SK-N-SH (cell line): Measurements from ENCODE around the gene ZAR1. TPM values are rescaled to one million over a fixed set of nuclear protein-coding genes. Genes with fewer than 3 reads are reported as not detected.
A peak's percentile ranks its signal among the peaks of the same experiment; 100 is the strongest.

ENCODE experiments used
- CTCF ChIA-PET: fragments of 300-600, 350-600 bp; formaldehyde crosslinking; extraction: SDS; loops from one replicate; lab custom pipeline; 2021; lab: Yijun Ruan, JAX
- POLR2A ChIA-PET: fragments of 350-600 bp; sonication (Branson Sonifier 250); formaldehyde crosslinking; extraction: SDS; loops from one replicate; lab custom pipeline; 2020; ENCODE audit warnings: antibody characterized with exemption, inconsistent platforms; lab: Yijun Ruan, JAX
- DNase-seq: peaks from one replicate; pipeline ENCODE4 v3.0.0; 2012
- H2AFZ ChIP-seq: fragments of 200-600 bp; sonication (generic); 2 replicates; pipeline ENCODE4 v1.8.1; 2016; ENCODE audit warnings: antibody characterized with exemption, mild to moderate bottlenecking, low read depth
- H3F3A ChIP-seq: fragments of 200-600 bp; sonication (generic); replicated peaks from 2 replicates; pipeline ENCODE3; 2016; ENCODE audit warnings: antibody characterized with exemption, mild to moderate bottlenecking; ENCODE audit not compliant: insufficient read depth
- H3K27ac ChIP-seq, 2 experiments: fragments of 200-500 bp in 1 of 2; fragments of 200-600 bp in 1 of 2; sonication (Bioruptor generic) in 1 of 2; sonication (generic), shearing (Covaris generic) in 1 of 2; 2 replicates each; pipeline versions ENCODE4 v1.5.1 to v1.6.1; 2014 to 2016; ENCODE audit warnings: low read depth in 2 of 2, inconsistent platforms in 1 of 2, low read length in 1 of 2, mild to moderate bottlenecking in 1 of 2, mixed read lengths in 1 of 2
- H3K27me3 ChIP-seq: fragments of 200-600 bp; sonication (generic), shearing (Covaris generic); 2 replicates; pipeline ENCODE4 v1.6.1; 2016; ENCODE audit warnings: mixed run types; ENCODE audit not compliant: insufficient read depth
- H3K36me3 ChIP-seq, 2 experiments: fragments of 200-500 bp in 1 of 2; fragments of 200-600 bp in 1 of 2; sonication (Bioruptor generic) in 1 of 2; sonication (generic) in 1 of 2; replicated peaks in 1 of 2; 2 replicates each; pipeline versions ENCODE3 to v1.5.1; 2014 to 2016; ENCODE audit warnings: low read length in 1 of 2, mild to moderate bottlenecking in 1 of 2; ENCODE audit not compliant: insufficient read depth in 2 of 2, control insufficient read depth in 1 of 2
- H3K4me1 ChIP-seq, 2 experiments: fragments of 200-500 bp in 1 of 2; fragments of 200-600 bp in 1 of 2; sonication (Bioruptor generic) in 1 of 2; sonication (generic), shearing (Covaris generic) in 1 of 2; 2 replicates each; pipeline versions ENCODE4 v1.5.1 to v1.6.1; 2014 to 2016; ENCODE audit warnings: low read depth in 1 of 2, low read length in 1 of 2, mixed run types in 1 of 2; ENCODE audit not compliant: insufficient read depth in 2 of 2, control insufficient read depth in 1 of 2
- H3K4me2 ChIP-seq: fragments of 200-600 bp; sonication (generic), shearing (Covaris generic); 2 replicates; pipeline ENCODE4 v1.6.1; 2017; ENCODE audit warnings: mixed run types
- H3K4me3 ChIP-seq, 2 experiments: fragments of 200-500 bp in 1 of 2; fragments of 200-600 bp in 1 of 2; sonication (Bioruptor generic) in 1 of 2; sonication (generic), shearing (Covaris generic) in 1 of 2; 2 replicates each; pipeline versions ENCODE4 v1.5.1 to v1.8.1; 2014 to 2016; ENCODE audit warnings: low read depth in 2 of 2, inconsistent platforms in 1 of 2, low read length in 1 of 2, mild to moderate bottlenecking in 1 of 2, mixed read lengths in 1 of 2, moderate library complexity in 1 of 2
- H3K79me2 ChIP-seq: fragments of 200-600 bp; sonication (generic); 2 replicates; pipeline ENCODE4 v1.8.1; 2017; ENCODE audit warnings: mild to moderate bottlenecking; ENCODE audit not compliant: insufficient read depth
- H3K9ac ChIP-seq: fragments of 200-600 bp; sonication (generic); 2 replicates; pipeline ENCODE4 v1.6.1; 2017; ENCODE audit warnings: mixed run types
- H3K9me2 ChIP-seq: fragments of 200-600 bp; sonication (generic); 2 replicates; pipeline ENCODE4 v1.6.1; 2017; ENCODE audit warnings: mixed run types
- H3K9me3 ChIP-seq: fragments of 200-600 bp; sonication (generic); 2 replicates; pipeline ENCODE4 v1.6.1; 2017; ENCODE audit warnings: mixed run types, mild to moderate bottlenecking, moderate library complexity
- H4K20me1 ChIP-seq: fragments of 200-600 bp; sonication (generic); 2 replicates; pipeline ENCODE4 v1.6.1; 2017; ENCODE audit warnings: mild to moderate bottlenecking, mixed run types; ENCODE audit not compliant: insufficient read depth
- EP300 ChIP-seq, 2 experiments: IDR thresholded peaks; 2 replicates each; pipeline versions ENCODE4 v1.4.0 to v1.6.1; 2012; ENCODE audit warnings: borderline replicate concordance in 1 of 2, low read depth in 1 of 2, low read length in 1 of 2
- EZH2phosphoT487 ChIP-seq: fragments of 200-600 bp; sonication (generic); IDR thresholded peaks from 2 replicates; pipeline ENCODE4 v1.6.1; 2017; ENCODE audit warnings: low read depth, mixed run types, mild to moderate bottlenecking, antibody characterized with exemption, moderate library complexity, borderline replicate concordance
- FOSL2 ChIP-seq: IDR thresholded peaks from 2 replicates; pipeline ENCODE4 v1.4.0; 2012; ENCODE audit warnings: low read depth, mild to moderate bottlenecking, moderate library complexity, borderline replicate concordance
- FOXJ3 ChIP-seq: sonication (generic); formaldehyde crosslinking; IDR thresholded peaks from 2 replicates; pipeline ENCODE4 v1.5.1; 2020; ENCODE audit warnings: mild to moderate bottlenecking, missing genetic modification reagents
- FOXM1 ChIP-seq: IDR thresholded peaks from 2 replicates; pipeline ENCODE4 v1.4.0; 2012; ENCODE audit warnings: low read depth, mild to moderate bottlenecking
- GABPA ChIP-seq: IDR thresholded peaks from 2 replicates; pipeline ENCODE4 v1.4.0; 2012; ENCODE audit warnings: low read depth, mild to moderate bottlenecking
- GATA2 ChIP-seq: sonication (generic); formaldehyde crosslinking; IDR thresholded peaks from 2 replicates; pipeline ENCODE4 v1.5.0; 2020; ENCODE audit warnings: mild to moderate bottlenecking, missing genetic modification reagents
- MXI1 ChIP-seq: IDR thresholded peaks from 2 replicates; pipeline ENCODE4 v1.6.1; 2012; ENCODE audit warnings: mild to moderate bottlenecking, low read depth, low read length, improper control_type of control experiment
- NFIC ChIP-seq: IDR thresholded peaks from 2 replicates; pipeline ENCODE4 v1.4.0; 2012; ENCODE audit warnings: borderline replicate concordance
- RFX5 ChIP-seq: IDR thresholded peaks from 2 replicates; pipeline ENCODE4 v1.6.1; 2012; ENCODE audit warnings: mild to moderate bottlenecking, improper control_type of control experiment, low read length
- SIN3A ChIP-seq: IDR thresholded peaks from 2 replicates; pipeline ENCODE4 v1.6.1; 2012; ENCODE audit warnings: low read depth, mild to moderate bottlenecking, low read length, moderate library complexity, borderline replicate concordance
- SMC3 ChIP-seq: IDR thresholded peaks from 2 replicates; pipeline ENCODE4 v1.6.1; 2012; ENCODE audit warnings: low read depth, low read length, improper control_type of control experiment
- TAF1 ChIP-seq: IDR thresholded peaks from 2 replicates; pipeline ENCODE4 v1.6.1; 2012; ENCODE audit warnings: low read depth, mild to moderate bottlenecking, low read length, moderate library complexity, borderline replicate concordance
- TCF12 ChIP-seq: IDR thresholded peaks from 2 replicates; pipeline ENCODE4 v1.4.0; 2012
- TEAD4 ChIP-seq: IDR thresholded peaks from 2 replicates; pipeline ENCODE4 v1.4.0; 2012; ENCODE audit warnings: mild to moderate bottlenecking, borderline replicate concordance; ENCODE audit not compliant: insufficient read depth
- YY1 ChIP-seq: IDR thresholded peaks from 2 replicates; pipeline ENCODE4 v1.4.0; 2012; ENCODE audit warnings: low read depth, mild to moderate bottlenecking
- WGBS: methylation state at CpG from one replicate; pipeline ENCODE4 v1.1.6; 2017; ENCODE audit warnings: low lambda C conversion rate; 5-methylcytosine and 5-hydroxymethylcytosine counted together
- polyA plus RNA-seq, 3 experiments: library from polyadenylated mRNA; depleted of rRNA; stranded (reverse); fragments of >200 nt; gene quantifications; 2 replicates each; pipeline ENCODE4 v1.2.3, GENCODE V29; 2012
- TF ChIP-seq, protein P1 (sequence below): IDR thresholded peaks from 2 replicates; pipeline ENCODE4 v1.4.0; 2012; ENCODE audit warnings: low read depth, borderline replicate concordance
- TF ChIP-seq, protein P2 (sequence below): IDR thresholded peaks from 2 replicates; pipeline ENCODE4 v1.4.0; 2012; ENCODE audit warnings: low read depth, borderline replicate concordance
- TF ChIP-seq, protein P3 (sequence below): IDR thresholded peaks from 2 replicates; pipeline ENCODE4 v1.4.0; 2012; ENCODE audit warnings: low read depth
- TF ChIP-seq, protein P4 (sequence below): IDR thresholded peaks from 2 replicates; pipeline ENCODE4; 2012
- TF ChIP-seq, protein P5 (sequence below): fragments of 150-350 bp; IDR thresholded peaks from 2 replicates; pipeline ENCODE4 v1.6.1; 2017; ENCODE audit warnings: antibody characterized with exemption, low read length, low read depth, borderline replicate concordance
- TF ChIP-seq, protein P6 (sequence below): fragments of 150-350 bp; IDR thresholded peaks from 2 replicates; pipeline ENCODE4 v1.6.1; 2016; ENCODE audit warnings: mild to moderate bottlenecking, low read depth, low read length

ZAR1 gene
- polyA plus RNA-seq, 1 of the 3 experiments (the other 2 are of a cell fraction), result not detected

DNA sequence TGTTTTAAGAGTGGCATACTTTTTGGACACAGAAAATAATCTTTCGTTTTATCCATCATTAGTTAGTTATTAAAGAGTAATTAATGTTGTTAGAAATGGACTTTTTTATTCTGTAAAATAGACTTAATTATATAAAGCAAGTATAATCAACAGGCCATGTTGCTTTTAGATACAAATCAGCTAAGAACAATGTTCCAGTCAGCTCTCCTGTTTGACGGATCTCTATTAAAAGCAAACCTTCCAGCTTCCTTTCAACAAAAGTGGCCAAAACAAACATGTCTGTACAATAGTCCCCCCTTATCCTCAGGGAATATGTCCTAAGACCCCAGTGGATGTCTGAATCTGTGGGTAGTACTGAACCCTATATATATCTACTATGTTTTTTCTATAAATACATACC, 11.8 kb upstream of the ZAR1 start (continued):
- TF ChIP-seq, protein P1, sequence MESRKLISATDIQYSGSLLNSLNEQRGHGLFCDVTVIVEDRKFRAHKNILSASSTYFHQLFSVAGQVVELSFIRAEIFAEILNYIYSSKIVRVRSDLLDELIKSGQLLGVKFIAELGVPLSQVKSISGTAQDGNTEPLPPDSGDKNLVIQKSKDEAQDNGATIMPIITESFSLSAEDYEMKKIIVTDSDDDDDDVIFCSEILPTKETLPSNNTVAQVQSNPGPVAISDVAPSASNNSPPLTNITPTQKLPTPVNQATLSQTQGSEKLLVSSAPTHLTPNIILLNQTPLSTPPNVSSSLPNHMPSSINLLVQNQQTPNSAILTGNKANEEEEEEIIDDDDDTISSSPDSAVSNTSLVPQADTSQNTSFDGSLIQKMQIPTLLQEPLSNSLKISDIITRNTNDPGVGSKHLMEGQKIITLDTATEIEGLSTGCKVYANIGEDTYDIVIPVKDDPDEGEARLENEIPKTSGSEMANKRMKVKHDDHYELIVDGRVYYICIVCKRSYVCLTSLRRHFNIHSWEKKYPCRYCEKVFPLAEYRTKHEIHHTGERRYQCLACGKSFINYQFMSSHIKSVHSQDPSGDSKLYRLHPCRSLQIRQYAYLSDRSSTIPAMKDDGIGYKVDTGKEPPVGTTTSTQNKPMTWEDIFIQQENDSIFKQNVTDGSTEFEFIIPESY, result no peak
- TF ChIP-seq MXI1 (no peak), FOSL2 (no peak), SIN3A (no peak), GABPA (no peak), FOXJ3 (CRISPR knock-in tag) (no peak), GATA2 (CRISPR knock-in tag) (no peak), YY1 (no peak), EZH2phosphoT487 (no peak), TEAD4 (no peak)
- TF ChIP-seq, protein P2, sequence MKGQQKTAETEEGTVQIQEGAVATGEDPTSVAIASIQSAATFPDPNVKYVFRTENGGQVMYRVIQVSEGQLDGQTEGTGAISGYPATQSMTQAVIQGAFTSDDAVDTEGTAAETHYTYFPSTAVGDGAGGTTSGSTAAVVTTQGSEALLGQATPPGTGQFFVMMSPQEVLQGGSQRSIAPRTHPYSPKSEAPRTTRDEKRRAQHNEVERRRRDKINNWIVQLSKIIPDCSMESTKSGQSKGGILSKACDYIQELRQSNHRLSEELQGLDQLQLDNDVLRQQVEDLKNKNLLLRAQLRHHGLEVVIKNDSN, result no peak

DNA sequence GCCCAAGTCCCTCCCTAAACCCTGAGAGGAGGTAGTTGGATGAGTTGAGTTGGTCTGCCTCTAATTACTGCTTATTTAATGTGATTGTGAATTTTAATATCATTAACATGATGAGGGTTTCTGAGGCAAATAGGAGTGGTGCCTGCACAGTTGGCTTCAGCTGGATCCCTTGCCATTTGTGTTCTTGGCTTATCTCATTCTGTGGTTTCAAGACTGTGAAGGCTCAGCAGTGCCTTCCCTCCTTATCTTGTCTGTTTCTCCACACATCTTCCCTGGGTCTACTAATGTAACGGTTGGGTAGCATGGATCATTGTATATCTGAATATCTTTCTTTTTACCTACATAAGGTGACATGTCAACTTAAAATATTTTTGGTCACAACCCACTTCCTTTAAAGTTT, 8.5 kb upstream of the ZAR1 start:
- H3K36me3 ChIP-seq, result peaks cover 0 to 3% of the 10 kb centered on the region in 2 experiments
- peaks cover 0 to 39% of the 10 kb centered on the region in 2 experiments; a peak in 2 of 4 replicates for H3K4me1 ChIP-seq
- H3K27ac ChIP-seq, result 0 out of 4 replicates have a peak overlapping the region, but pooled peaks of 1 of the 2 experiments have one; percentile 19
- no peaks in the 10 kb centered on the region for H3K9me3 ChIP-seq
- no peak for DNase-seq
- TF ChIP-seq TEAD4 (no peak), TCF12 (no peak), YY1 (no peak), GATA2 (CRISPR knock-in tag) (no peak), NFIC (no peak), SMC3 (no peak), FOXJ3 (CRISPR knock-in tag) (no peak), FOXM1 (no peak), TAF1 (no peak), EP300 (IDR thresholded peaks at IDR 0.05; ENCODE audit: borderline replicate concordance in 1 of 2, low read depth in 1 of 2, low read length in 1 of 2) (no peak), RFX5 (no peak)
- TF ChIP-seq, protein P3, sequence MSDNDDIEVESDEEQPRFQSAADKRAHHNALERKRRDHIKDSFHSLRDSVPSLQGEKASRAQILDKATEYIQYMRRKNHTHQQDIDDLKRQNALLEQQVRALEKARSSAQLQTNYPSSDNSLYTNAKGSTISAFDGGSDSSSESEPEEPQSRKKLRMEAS, result no peak
- TF ChIP-seq, protein P4, sequence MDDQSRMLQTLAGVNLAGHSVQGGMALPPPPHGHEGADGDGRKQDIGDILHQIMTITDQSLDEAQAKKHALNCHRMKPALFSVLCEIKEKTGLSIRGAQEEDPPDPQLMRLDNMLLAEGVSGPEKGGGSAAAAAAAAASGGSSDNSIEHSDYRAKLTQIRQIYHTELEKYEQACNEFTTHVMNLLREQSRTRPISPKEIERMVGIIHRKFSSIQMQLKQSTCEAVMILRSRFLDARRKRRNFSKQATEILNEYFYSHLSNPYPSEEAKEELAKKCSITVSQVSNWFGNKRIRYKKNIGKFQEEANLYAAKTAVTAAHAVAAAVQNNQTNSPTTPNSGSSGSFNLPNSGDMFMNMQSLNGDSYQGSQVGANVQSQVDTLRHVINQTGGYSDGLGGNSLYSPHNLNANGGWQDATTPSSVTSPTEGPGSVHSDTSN, result no peak
- TF ChIP-seq, protein P5, sequence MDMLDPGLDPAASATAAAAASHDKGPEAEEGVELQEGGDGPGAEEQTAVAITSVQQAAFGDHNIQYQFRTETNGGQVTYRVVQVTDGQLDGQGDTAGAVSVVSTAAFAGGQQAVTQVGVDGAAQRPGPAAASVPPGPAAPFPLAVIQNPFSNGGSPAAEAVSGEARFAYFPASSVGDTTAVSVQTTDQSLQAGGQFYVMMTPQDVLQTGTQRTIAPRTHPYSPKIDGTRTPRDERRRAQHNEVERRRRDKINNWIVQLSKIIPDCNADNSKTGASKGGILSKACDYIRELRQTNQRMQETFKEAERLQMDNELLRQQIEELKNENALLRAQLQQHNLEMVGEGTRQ, result no peak
- TF ChIP-seq, protein P6, sequence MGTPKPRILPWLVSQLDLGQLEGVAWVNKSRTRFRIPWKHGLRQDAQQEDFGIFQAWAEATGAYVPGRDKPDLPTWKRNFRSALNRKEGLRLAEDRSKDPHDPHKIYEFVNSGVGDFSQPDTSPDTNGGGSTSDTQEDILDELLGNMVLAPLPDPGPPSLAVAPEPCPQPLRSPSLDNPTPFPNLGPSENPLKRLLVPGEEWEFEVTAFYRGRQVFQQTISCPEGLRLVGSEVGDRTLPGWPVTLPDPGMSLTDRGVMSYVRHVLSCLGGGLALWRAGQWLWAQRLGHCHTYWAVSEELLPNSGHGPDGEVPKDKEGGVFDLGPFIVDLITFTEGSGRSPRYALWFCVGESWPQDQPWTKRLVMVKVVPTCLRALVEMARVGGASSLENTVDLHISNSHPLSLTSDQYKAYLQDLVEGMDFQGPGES, result no peak
- H3K27me3 ChIP-seq, result no peaks in the 10 kb centered on the region
- ChIA-PET CTCF (interaction anchor here (1.0 to 2.4 kb wide), 6 partner anchors 8 to 139 kb away, joined by 3 to 6 read pairs (median 4); no protein-coding TSS in a partner anchor), POLR2A (interaction anchor here (0.6 kb wide), 1 partner anchor 135 kb away, joined by 3 read pairs; no protein-coding TSS in a partner anchor)
- no peak overlapping the region for H3K9ac ChIP-seq
- H3K4me2 ChIP-seq, result no peak overlapping the region
- H3F3A ChIP-seq, result peaks cover 9% of the 10 kb centered on the region
- H4K20me1 ChIP-seq, result no peaks in the 10 kb centered on the region
- H2AFZ ChIP-seq, result no peak overlapping the region
- 95% methylated on average over 1 of the region's 1 CpG for WGBS
- no peak overlapping the region for H3K4me3 ChIP-seq
- H3K9me2 ChIP-seq, result no peaks in the 10 kb centered on the region
- no peaks in the 10 kb centered on the region for H3K79me2 ChIP-seq
